ENCODE data around the gene RAP1GAP2.

Gene RAP1GAP2

DNA sequence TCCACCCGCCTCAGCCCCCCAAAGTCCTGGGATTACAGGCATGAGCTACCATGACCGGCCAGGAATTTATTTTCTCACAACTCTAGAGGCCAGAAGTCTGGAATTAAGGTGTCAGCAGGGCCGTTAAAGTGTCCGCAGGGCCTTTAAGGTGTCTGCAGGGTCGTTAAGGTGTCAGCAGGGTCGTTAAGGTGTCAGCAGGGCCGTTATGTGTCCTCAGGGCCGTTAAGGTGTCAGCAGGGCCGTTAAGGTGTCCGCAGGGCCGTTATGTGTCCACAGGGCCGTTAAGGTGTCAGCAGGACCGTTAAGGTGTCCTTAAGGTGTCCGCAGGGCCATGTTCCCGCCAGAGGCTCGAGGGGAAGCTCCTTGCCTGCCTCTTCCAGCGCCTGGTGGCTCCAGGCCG is 125.2 kb downstream of the RAP1GAP2 start:
- DNase-seq = no peak

DNA sequence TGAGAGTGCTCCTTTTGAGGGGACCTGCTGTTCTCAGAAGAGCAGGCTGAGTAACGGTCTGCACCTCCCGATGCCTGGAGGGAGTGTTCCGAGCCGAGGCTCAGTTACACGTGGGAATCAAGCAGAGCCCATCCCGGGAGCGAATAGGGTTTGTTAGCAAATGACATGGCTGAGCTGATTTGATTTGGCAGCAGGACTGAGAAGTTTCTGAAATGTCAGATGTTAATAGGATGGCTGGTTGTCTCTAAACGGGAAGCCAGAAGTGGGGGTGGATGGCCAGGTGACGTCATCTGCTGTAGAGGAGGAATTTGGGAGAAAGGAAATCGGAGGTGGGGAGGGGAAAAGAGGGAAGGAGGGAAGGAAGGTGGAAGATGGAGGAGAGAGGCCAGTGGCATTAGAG is 128.0 kb downstream of the RAP1GAP2 start:
- no peak for DNase-seq

DNA sequence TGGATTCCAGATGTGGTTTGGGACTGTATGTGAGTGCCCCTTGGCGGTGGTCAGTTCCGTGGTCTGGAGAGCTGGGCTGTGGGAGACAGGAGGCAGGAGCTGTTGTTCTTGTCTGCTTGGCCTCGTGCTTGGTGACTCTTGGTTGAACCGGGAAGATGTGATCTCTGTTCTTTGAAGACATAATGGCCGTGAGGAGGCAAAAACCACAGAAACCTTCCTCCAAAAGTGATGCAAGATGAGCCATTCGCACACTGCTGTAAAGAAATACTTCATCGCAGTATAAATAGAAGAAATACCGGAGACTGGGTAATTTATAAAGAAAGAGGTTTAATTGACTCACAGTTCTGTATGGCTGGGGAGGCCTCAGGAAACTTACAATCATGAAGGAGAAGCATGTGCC is 128.8 kb downstream of the RAP1GAP2 start:
- DNase-seq = no peak

DNA sequence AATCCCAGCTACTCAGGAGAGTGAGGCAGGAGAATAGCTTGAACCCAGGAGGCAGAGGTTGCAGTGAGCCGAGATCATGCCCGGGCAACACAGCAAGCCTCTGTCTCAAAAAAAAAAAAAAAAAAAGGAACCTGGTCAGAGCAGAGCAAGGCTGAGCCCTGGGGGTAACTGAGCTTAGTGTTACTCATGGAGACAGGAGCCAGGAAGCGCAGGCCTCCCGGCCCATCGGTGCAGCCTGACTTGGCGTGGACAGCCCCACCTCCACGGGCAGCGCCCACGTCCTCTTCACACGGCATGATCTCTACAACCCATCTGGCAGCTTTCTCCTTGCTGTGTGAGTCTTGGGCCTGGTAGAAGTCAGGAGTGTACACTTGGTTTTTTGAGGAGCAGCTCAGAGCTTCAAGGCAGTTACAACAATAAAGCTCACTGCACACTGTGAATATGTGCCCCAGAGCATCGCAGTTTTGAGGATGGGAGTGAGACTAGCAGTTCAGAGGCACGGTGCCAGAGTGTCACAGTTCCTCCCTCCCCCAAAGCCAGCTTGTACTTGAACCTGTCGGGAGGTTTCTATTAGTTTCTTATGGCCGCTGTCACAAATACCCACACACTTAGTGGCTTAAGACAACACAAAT is 129.9 kb downstream of the RAP1GAP2 start:
- DNase-seq = no peak

DNA sequence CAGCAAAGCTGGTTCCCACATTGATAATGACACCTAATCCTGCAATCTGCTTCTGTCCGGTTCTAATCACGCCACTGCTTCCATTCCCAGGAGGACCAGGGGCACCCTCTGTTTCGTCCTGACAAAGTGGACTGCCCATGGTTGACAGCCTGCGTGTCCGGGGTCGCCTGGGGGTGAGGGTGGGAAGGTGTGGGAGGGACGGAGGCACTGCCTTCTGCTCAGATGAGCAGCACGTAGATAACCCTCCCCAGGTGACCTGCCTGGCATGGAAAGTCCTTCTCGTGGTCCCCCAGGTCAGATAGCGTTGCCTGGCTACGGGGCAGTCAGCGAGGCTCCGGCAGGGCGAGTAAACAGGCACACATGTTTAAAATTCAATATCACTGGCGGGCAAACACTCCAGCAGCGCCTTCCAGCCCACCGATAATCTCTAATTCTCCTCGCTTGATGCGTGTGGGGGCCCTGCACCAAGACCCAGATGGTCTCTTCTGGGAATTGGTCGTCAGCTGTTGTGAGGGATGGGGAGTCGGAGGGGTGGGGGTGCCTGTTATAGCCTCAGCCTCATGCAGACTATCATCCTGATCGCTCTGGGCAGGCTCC is 132.2 kb downstream of the RAP1GAP2 start:
- DNase-seq = no peak

DNA sequence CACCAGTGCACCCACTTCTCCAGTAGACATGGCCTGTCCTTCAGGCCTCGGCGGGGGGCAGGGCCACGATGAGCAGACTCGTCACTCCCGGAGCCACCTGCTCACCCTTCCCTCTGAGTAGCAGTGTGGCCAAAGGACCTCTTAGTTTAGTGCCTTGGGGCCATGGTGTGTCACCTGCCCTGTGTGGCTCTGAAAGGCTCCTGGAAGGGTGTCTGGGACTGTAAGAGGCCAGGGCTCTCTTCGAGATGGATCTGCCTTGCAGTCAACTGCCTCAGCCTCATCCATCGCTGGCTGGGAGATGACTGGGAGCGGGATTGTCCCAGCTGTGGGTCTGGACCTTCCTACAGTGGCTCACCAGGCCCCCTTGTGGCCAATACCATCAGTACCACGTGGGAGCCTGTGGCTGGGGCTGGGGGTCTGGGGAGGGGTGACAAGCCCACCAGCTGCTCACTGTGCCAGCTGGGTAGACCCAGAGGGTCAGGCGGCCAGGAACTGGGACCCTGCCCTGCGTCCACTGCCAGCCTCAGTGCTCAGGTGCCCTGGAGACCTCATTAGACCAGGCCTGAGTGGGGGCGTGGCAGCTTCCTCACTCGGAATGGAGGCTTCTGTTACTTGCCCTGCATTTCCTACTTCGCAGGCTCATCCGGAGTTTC is 133.8 kb downstream of the RAP1GAP2 start:
- DNase-seq = peak; percentile 59

DNA sequence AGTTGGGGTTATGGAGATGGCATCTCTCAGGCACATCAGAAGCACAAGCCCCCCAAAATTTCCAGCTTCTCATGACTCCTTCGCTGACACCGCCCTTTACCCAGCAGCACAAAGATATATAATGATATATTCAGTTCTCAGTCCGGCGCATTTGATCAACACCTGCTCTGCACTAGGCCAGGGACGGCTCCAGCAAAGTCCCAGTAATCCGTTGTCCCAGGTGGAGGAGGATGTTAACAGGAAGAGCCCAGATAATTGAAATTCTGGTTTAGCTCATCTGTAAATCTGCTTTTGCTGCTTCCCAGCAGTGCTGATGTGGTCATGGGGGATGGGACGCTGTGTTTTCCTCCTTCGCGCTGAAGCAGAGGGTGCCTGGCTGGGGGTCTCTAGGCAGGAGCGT is 135.6 kb downstream of the RAP1GAP2 start:
- no peak for DNase-seq

- DNase-seq = no peak
Observed at GRCh38 chr17:2932946-2933345, 136.7 kb downstream of the RAP1GAP2 start.

GRCh38 chr17:2933606-2934005 is 137.4 kb downstream of the RAP1GAP2 start:
- DNase-seq = no peak

- DNase-seq = no peak
Observed at GRCh38 chr17:2935632-2936031, 139.4 kb downstream of the RAP1GAP2 start.

- DNase-seq = no peak
Observed at GRCh38 chr17:2936351-2936750, 140.1 kb downstream of the RAP1GAP2 start.

- DNase-seq = no peak
Observed at GRCh38 chr17:2936771-2937321, 140.6 kb downstream of the RAP1GAP2 start.

- no peak for DNase-seq
Observed at GRCh38 chr17:2937331-2938003, 141.2 kb downstream of the RAP1GAP2 start.

DNA sequence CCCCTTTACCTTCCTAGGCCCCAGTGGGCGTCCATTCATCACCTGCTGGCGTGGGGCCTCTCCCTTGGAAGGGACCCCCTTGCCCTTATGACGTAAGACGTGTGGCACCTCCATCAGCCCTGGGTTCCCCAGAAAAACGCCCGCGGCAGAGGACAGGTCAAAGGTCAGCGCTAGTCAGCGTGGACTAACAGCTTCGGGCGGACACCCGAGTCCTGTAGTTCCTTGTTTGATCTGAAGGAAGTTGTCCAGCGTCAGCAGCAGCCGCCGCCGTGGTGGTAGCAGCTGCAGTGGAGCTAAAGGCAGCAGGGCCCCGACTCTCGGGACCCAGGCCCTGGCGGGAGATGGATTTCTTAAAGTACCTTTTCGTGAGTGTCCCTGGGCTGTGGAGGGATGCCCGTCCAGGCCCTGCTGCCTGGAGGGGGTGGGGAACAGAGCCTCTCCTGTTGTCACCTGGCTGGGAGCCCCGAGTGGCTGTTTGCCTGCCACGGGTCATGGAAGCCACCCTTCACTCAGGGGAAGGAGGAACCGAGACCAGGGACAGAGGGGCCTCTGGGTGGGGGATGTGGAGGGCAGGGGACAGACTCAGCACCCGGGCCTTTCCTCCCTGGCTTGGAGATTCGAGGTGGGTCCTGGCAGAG is 143.6 kb downstream of the RAP1GAP2 start:
- DNase-seq = no peak

GRCh38 chr17:2940352-2940751 is 144.1 kb downstream of the RAP1GAP2 start:
- DNase-seq = peak; percentile 59

DNA sequence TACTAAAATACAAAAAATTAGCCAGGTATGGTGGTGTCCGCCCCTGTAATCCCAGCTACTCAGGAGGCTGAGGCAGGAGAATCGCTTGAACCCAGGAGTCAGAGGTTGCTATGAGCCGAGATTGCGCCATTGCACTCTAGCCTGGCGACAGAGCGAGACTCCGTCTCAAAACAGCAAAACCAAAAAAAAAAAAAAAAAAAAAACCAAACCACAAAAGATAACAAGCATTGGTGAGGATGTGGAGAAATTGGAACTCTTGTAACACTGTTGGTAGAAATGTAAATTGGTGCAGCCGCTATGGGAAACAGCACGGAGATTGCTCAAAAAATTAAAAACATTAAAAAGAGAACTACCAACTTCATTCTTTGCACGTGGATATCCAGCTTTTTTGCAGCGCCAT is 147.7 kb downstream of the RAP1GAP2 start:
- no peak for DNase-seq

DNA sequence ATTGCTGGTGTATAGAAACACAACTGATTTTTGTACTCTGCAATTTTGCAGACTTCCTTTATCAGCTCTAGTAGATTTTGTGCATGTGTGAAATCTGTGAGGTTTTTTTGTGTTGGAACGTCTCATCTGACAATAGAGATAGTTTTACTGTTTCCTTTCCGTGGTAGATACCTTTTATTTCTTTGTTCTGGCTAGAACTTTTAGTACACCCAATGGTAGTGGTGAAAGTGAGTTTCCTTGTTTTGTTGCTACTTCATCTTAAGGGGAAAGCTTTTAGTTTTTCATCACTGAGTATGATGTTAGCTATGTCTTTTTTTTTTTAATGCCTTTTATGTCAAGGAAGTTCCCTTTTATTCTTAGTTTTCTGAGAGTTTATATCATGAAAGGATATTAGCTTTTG is 149.1 kb downstream of the RAP1GAP2 start:
- DNase-seq = no peak

DNA sequence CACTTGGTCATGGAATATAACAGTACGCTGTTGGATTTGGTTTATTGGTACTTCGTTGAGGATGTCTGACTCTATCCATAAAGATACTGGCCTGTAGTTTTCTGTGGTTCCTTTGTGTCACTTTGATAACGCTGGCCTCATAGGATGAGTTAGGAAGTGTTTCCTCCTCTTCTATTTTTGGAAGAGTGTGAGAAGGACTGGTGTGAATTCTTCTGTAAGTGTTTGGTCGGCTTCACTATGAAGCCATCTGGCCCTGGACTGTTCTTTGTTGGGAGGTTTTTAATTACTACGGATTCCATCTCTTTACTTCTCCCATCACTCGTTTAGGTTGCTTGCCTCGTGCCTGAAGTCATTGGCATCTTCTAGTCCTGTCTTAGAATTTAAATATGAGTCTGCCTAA is 149.9 kb downstream of the RAP1GAP2 start:
- DNase-seq = no peak

DNA sequence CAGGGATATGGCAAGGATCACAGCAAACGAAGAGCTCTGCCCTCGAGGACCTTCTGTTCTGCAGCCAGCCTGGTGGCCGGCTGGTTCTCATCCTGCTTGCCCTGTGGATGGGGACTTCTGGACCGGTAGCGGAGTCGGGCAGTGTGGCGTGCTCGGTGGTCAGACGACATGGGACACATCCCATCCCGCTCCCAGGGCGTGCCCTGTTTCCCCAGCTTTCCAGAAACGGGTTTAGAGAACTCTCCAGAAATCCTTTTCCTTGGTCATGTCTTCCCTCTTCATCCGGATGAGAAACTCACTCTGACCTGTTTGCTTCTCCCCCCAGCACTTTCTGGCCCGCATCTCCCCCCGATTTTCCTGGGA is 151.3 kb downstream of the RAP1GAP2 start:
- DNase-seq = no peak

DNA sequence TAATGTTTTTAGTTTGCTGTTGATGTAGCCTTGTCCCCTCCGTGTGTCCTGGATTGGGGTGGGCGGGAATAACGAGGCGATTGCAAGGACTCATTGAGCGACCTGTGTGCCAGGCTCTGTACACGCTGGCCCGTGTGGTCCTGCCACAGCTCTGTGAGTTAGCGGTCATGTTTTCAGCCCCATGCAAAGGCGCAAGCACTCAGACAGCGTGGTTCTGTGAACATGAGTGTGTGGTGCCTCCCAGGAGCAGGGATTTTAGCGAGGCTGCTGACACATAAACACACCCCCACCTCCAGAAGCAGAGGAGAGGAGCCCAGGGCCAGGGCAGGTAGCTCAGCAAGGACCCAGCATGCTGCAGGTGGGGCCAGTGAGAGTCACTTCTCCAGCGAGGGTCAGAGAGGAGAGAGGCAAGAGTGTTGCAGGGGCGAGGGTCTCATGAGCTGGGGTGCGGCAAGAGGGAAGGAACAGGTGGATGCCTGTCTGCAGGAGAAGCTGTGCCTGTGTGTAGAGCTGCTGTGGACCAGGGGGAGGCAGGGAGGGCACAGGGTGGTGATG is 151.8 kb downstream of the RAP1GAP2 start:
- DNase-seq = no peak

DNA sequence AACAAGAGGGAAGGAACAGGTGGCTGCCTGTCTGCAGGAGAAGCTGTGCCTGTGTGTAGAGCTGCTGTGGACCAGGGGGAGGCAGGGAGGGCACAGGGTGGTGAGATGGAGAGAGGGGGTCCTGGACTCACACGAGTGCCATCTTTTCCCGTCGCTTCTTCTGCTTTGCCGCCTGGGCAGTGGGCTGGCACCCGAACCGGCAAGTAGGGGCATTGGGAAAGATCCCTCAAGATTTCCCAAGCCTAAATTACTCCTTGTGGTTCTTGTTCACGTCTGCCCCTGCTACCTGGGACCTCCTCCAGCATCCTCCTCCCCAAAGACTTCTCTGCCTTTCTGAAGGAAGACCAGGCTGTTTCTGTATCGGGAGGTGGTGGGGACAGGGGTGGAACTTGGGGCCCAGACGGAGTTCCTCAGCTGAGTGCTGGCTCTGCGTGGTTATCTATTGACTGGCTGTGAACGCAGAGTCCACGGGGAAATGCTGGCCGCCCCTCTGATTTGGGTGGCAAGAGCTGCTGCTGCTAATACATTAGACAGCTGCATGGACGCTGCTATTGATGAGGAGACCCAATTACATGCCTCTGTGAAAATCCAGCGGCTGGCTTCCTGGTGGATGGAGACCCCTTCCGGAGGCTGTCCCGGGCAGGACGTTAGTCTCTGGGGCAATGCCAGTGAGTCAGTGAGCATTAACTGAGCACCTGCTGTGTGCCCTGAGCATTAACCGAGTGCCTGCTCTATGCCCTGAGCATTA is 152.7 kb downstream of the RAP1GAP2 start:
- no peak for DNase-seq

DNA sequence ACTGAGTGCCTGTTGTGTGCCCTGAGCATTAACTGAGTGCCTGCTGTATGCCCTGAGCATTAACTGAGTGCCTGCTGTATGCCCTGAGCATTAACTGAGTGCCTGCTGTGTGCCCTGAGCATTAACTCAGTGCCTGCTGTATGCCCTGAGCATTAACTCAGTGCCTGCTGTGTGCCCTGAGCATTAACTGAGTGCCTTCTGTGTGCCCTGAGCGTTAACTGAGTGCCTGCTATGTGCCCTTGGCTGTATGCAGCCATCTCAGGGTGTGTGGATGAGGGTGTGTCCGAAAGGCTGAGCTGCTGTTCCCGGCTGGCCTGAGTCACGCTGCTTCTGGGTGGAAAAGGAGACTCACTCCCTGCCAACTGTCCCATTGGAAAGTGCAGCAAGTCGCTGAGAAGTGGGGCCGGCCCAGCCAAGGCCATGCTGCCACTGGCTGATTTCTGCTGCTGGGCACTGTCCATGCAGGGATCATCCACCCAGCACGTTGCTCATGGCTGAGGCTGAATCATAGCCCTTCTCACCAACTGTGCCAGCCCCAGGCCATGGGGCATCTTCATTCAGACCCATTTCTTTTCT is 153.3 kb downstream of the RAP1GAP2 start:
- no peak for DNase-seq

Measured in right forelimb (tissue), 1 donor.